ENCODE results near the gene CXCL11. TPM values are rescaled to one million over a fixed set of nuclear protein-coding genes. Genes with fewer than 3 reads are reported as not detected.

Gene CXCL11
- total RNA-seq, 4 donors from 2014 or later, result not detected

DNA sequence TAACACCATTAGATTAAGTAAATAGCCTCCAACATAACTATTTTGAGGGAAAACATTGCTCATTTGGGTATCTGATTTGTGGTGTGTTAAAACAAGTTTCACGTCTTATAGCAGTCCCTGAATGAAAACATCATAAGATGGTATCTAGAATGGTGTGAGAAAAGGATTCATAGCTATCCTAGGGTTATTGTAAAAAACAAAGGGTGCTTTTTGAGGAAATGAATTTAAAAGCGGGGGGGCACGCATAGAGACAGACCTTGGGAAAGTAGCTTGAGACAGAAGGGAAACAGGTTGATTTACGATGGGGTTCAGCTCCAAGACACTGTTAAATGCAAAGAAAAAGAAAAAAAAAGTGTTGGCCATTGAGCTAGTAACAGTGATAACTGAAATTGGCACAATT is 11.8 kb downstream of the CXCL11 start:
- DNase-seq, result no peak
- Histone ChIP-seq H3K36me3 (no peaks in the 10 kb centered on the region), H3K4me3 (no peak overlapping the region), H3K27me3 (no peaks in the 10 kb centered on the region), H3K9me3 (no peaks in the 10 kb centered on the region), H3K4me1 (peaks cover 0 to 18% (median 4%) of the 10 kb centered on the region in 4 donors), H3K27ac (no peak overlapping the region)
- 70 to 82% methylated on average over 4 of the region's 4 CpGs for WGBS, 2 donors (ENCODE audit: low coverage in 1 of 2)
- intact Hi-C loops (cut with DNase I; ENCODE audit: low total_unique reads), result no loop called here
- TF ChIP-seq POLR2AphosphoS5 (IDR thresholded peaks at IDR 0.05) (no peak), CTCF (IDR thresholded peaks at IDR 0.05) (no peak), EP300 (IDR thresholded peaks at IDR 0.05; ENCODE audit: low read depth) (no peak), POLR2A (IDR thresholded peaks at IDR 0.05) (no peak)
- in situ Hi-C loops (cut with MboI; ENCODE audit: low pct_ligation_motif_present in 1 of 4, low pct_unique_long_range_greater_than_20kb in 1 of 4, low sequenced_read_pairs in 3 of 4), result no loop called here

GRCh38 chr4:76023389-76023788 is 12.5 kb downstream of the CXCL11 start, which contains the start of gene CXCL10:
Gene CXCL10, minus strand, starts transcription at chr4:76023497. Its CDS starts 66 bp downstream, at chr4:76023431.
- in situ Hi-C loops (cut with MboI; ENCODE audit: low pct_ligation_motif_present in 1 of 4, low pct_unique_long_range_greater_than_20kb in 1 of 4, low sequenced_read_pairs in 3 of 4) (no loop called here), intact Hi-C loops (cut with DNase I; ENCODE audit: low total_unique reads) (no loop called here)
- no peak within 1 kb of the TSS for H3K4me3 ChIP-seq
- no peaks in the 10 kb centered on the region for H3K27me3 ChIP-seq
- no peaks in the 10 kb centered on the region for H3K36me3 ChIP-seq
- no peaks in the 10 kb centered on the region for H3K9me3 ChIP-seq
- no peak within 1 kb of the TSS for H3K27ac ChIP-seq
- H3K4me1 ChIP-seq, result peaks cover 0 to 12% (median 3%) of the 10 kb centered on the region in 4 donors
- WGBS, 2 donors (ENCODE audit: low coverage in 1 of 2), result 14 to 24% methylated on average over 2 to 3 of the region's 3 CpGs
- TF ChIP-seq POLR2AphosphoS5 (IDR thresholded peaks at IDR 0.05) (no peak), POLR2A (IDR thresholded peaks at IDR 0.05) (no peak), CTCF (IDR thresholded peaks at IDR 0.05) (no peak), EP300 (IDR thresholded peaks at IDR 0.05; ENCODE audit: low read depth) (no peak)
- no peak for DNase-seq

- in situ Hi-C loops (cut with MboI; ENCODE audit: low pct_ligation_motif_present in 1 of 4, low pct_unique_long_range_greater_than_20kb in 1 of 4, low sequenced_read_pairs in 3 of 4), result no loop called here
- Histone ChIP-seq H3K4me3 (no peak overlapping the region), H3K9me3 (no peaks in the 10 kb centered on the region), H3K27ac (no peak overlapping the region), H3K4me1 (peaks cover 0 to 7% (median 0%) of the 10 kb centered on the region in 4 donors), H3K36me3 (no peaks in the 10 kb centered on the region), H3K27me3 (no peaks in the 10 kb centered on the region)
- 80 to 84% methylated on average over 2 of the region's 2 CpGs for WGBS, 2 donors (ENCODE audit: low coverage in 1 of 2)
- TF ChIP-seq EP300 (IDR thresholded peaks at IDR 0.05; ENCODE audit: low read depth) (no peak), POLR2AphosphoS5 (IDR thresholded peaks at IDR 0.05) (no peak), POLR2A (IDR thresholded peaks at IDR 0.05) (no peak), CTCF (IDR thresholded peaks at IDR 0.05) (no peak)
- intact Hi-C loops (cut with DNase I; ENCODE audit: low total_unique reads), result no loop called here
- DNase-seq, result no peak
Observed at GRCh38 chr4:76022677-76023076, 13.2 kb downstream of the CXCL11 start.

GRCh38 chr4:76022031-76022430 is 13.8 kb downstream of the CXCL11 start:
- in situ Hi-C loops (cut with MboI; ENCODE audit: low pct_ligation_motif_present in 1 of 4, low pct_unique_long_range_greater_than_20kb in 1 of 4, low sequenced_read_pairs in 3 of 4) (no loop called here), intact Hi-C loops (cut with DNase I; ENCODE audit: low total_unique reads) (no loop called here)
- Histone ChIP-seq H3K36me3 (no peaks in the 10 kb centered on the region), H3K4me1 (peaks cover 0 to 7% (median 0%) of the 10 kb centered on the region in 4 donors), H3K4me3 (no peak overlapping the region), H3K27ac (no peak overlapping the region), H3K9me3 (no peaks in the 10 kb centered on the region), H3K27me3 (no peaks in the 10 kb centered on the region)
- 75 to 84% methylated on average over 4 of the region's 4 CpGs for WGBS, 2 donors (ENCODE audit: low coverage in 1 of 2)
- no peak for DNase-seq
- TF ChIP-seq POLR2AphosphoS5 (IDR thresholded peaks at IDR 0.05) (no peak), CTCF (IDR thresholded peaks at IDR 0.05) (no peak), POLR2A (IDR thresholded peaks at IDR 0.05) (no peak), EP300 (IDR thresholded peaks at IDR 0.05; ENCODE audit: low read depth) (no peak)

All from transverse colon (tissue), 4 donors.